ENCODE measurements around the gene VIL1. TPM values are rescaled to one million over a fixed set of nuclear protein-coding genes. Genes with fewer than 3 reads are reported as not detected.
A peak's percentile ranks its signal among the peaks of the same experiment; 100 is the strongest.

VIL1 gene
- total RNA-seq, 1 experiment from 2014 or later = 0.05 TPM

GRCh38 chr2:218435003-218435982, 16.4 kb downstream of the VIL1 start:
- DNase-seq (ENCODE audit: low read depth) = no peak

GRCh38 chr2:218436992-218437391, 18.1 kb downstream of the VIL1 start:
- DNase-seq (ENCODE audit: low read depth) = no peak

GRCh38 chr2:218437969-218438368, 19.0 kb downstream of the VIL1 start:
- DNase-seq (ENCODE audit: low read depth) = no peak

GRCh38 chr2:218438596-218438995, 19.7 kb downstream of the VIL1 start:
- no peak for DNase-seq (ENCODE audit: low read depth)

GRCh38 chr2:218444692-218445357, 25.9 kb downstream of the VIL1 start:
- no peak for DNase-seq (ENCODE audit: low read depth)

- DNase-seq (ENCODE audit: low read depth) = no peak
Observed at GRCh38 chr2:218445602-218446001, 26.7 kb downstream of the VIL1 start.

- no peak for DNase-seq (ENCODE audit: low read depth)
Observed at GRCh38 chr2:218446547-218446946, 27.6 kb downstream of the VIL1 start.

GRCh38 chr2:218447072-218447471, 28.1 kb downstream of the VIL1 start:
- DNase-seq (ENCODE audit: low read depth) = no peak

GRCh38 chr2:218448934-218449333, 30.0 kb downstream of the VIL1 start:
- DNase-seq (ENCODE audit: low read depth) = peak; percentile 67

- DNase-seq (ENCODE audit: low read depth) = no peak
Observed at GRCh38 chr2:218452079-218452478, 33.2 kb downstream of the VIL1 start.

GRCh38 chr2:218456849-218457248, 37.9 kb downstream of the VIL1 start:
- DNase-seq (ENCODE audit: low read depth) = no peak

GRCh38 chr2:218458598-218458997, 39.7 kb downstream of the VIL1 start:
- no peak for DNase-seq (ENCODE audit: low read depth)

GRCh38 chr2:218465987-218466633, 47.2 kb downstream of the VIL1 start:
- DNase-seq (ENCODE audit: low read depth) = peak; percentile 25

- DNase-seq (ENCODE audit: low read depth) = no peak
Observed at GRCh38 chr2:218470448-218470847, 51.5 kb downstream of the VIL1 start.

- DNase-seq (ENCODE audit: low read depth) = no peak
Observed at GRCh38 chr2:218471036-218471435, 52.1 kb downstream of the VIL1 start.

GRCh38 chr2:218471982-218472381, 53.1 kb downstream of the VIL1 start:
- no peak for DNase-seq (ENCODE audit: low read depth)

GRCh38 chr2:218472988-218473387, 54.1 kb downstream of the VIL1 start:
- DNase-seq (ENCODE audit: low read depth) = no peak

GRCh38 chr2:218474527-218474926, 55.6 kb downstream of the VIL1 start:
- DNase-seq (ENCODE audit: low read depth) = no peak

GRCh38 chr2:218476676-218477075, 57.8 kb downstream of the VIL1 start:
- no peak for DNase-seq (ENCODE audit: low read depth)

- DNase-seq (ENCODE audit: low read depth) = no peak
Observed at GRCh38 chr2:218477247-218477646, 58.3 kb downstream of the VIL1 start.

GRCh38 chr2:218478544-218478943, 59.6 kb downstream of the VIL1 start:
- no peak for DNase-seq (ENCODE audit: low read depth)

- DNase-seq (ENCODE audit: low read depth) = no peak
Observed at GRCh38 chr2:218479595-218479994, 60.7 kb downstream of the VIL1 start.

Data from HT1080 (cell line).